ENCODE results near the gene USB1. TPM values are rescaled to one million over a fixed set of nuclear protein-coding genes. Genes with fewer than 3 reads are reported as not detected.

Gene USB1
- total and polyA plus RNA-seq, 2 experiments from 2014 or later, result 18.2 to 47.7 TPM

- no peaks in the 10 kb centered on the region for H4K20me1 ChIP-seq (ENCODE audit: insufficient read depth, poor library complexity, severe bottlenecking)
- TF ChIP-seq EZH2phosphoT487 (IDR thresholded peaks at IDR 0.05; ENCODE audit: low read depth, severe bottlenecking, unreplicated experiment), result no peak
- TF ChIP-seq CTCF (IDR thresholded peaks at IDR 0.05; ENCODE audit: poor library complexity), result no peak
- TF ChIP-seq EZH2 (IDR thresholded peaks at IDR 0.05; ENCODE audit: borderline replicate concordance), result no peak
- H3K27ac ChIP-seq, result no peak overlapping the region
- no peaks in the 10 kb centered on the region for H3K9me3 ChIP-seq (ENCODE audit: low read depth)
- H2AFZ ChIP-seq, result no peak overlapping the region
- DNase-seq (ENCODE audit: low spot score), result no peak
- no peaks in the 10 kb centered on the region for H3K79me2 ChIP-seq
- no peak overlapping the region for H3K4me2 ChIP-seq
- no peaks in the 10 kb centered on the region for H3K36me3 ChIP-seq (replicated peaks; ENCODE audit: insufficient read depth, low read depth)
- H3K27me3 ChIP-seq, result no peaks in the 10 kb centered on the region
- no peaks in the 10 kb centered on the region for H3K9me2 ChIP-seq (replicated peaks; ENCODE audit: insufficient read depth)
- no peak overlapping the region for H3K4me3 ChIP-seq
- H3K4me1 ChIP-seq (ENCODE audit: insufficient read depth), result no peaks in the 10 kb centered on the region
These were observed 33.3 kb upstream of the USB1 start for GRCh38 chr16:57967916-57968315.

- Histone ChIP-seq H2AFZ (no peak overlapping the region), H3K9me2 (replicated peaks; ENCODE audit: insufficient read depth) (no peaks in the 10 kb centered on the region), H3K79me2 (no peaks in the 10 kb centered on the region), H3K4me3 (no peak overlapping the region), H3K4me2 (no peak overlapping the region), H4K20me1 (ENCODE audit: insufficient read depth, poor library complexity, severe bottlenecking) (no peaks in the 10 kb centered on the region), H3K36me3 (replicated peaks; ENCODE audit: insufficient read depth, low read depth) (no peaks in the 10 kb centered on the region), H3K27me3 (no peaks in the 10 kb centered on the region), H3K9me3 (ENCODE audit: low read depth) (no peaks in the 10 kb centered on the region), H3K27ac (no peak overlapping the region), H3K4me1 (ENCODE audit: insufficient read depth) (no peaks in the 10 kb centered on the region)
- no peak for DNase-seq (ENCODE audit: low spot score)
- TF ChIP-seq CTCF (IDR thresholded peaks at IDR 0.05; ENCODE audit: poor library complexity), result no peak
- WGBS (ENCODE audit: low lambda C conversion rate, missing lambda C conversion rate), result 91% methylated on average over 10 of the region's 10 CpGs
These were observed 31.6 kb upstream of the USB1 start for GRCh38 chr16:57969451-57970123.

- Histone ChIP-seq H3K4me3 (no peak overlapping the region), H3K4me1 (ENCODE audit: insufficient read depth) (no peaks in the 10 kb centered on the region), H2AFZ (no peak overlapping the region), H3K36me3 (replicated peaks; ENCODE audit: insufficient read depth, low read depth) (no peaks in the 10 kb centered on the region), H3K9me2 (replicated peaks; ENCODE audit: insufficient read depth) (no peaks in the 10 kb centered on the region), H3K27ac (no peak overlapping the region), H3K79me2 (no peaks in the 10 kb centered on the region), H3K9me3 (ENCODE audit: low read depth) (no peaks in the 10 kb centered on the region), H3K4me2 (no peak overlapping the region), H4K20me1 (ENCODE audit: insufficient read depth, poor library complexity, severe bottlenecking) (no peaks in the 10 kb centered on the region), H3K27me3 (no peaks in the 10 kb centered on the region)
- WGBS (ENCODE audit: low lambda C conversion rate, missing lambda C conversion rate), result 82% methylated on average over 13 of the region's 13 CpGs
- TF ChIP-seq EZH2 (IDR thresholded peaks at IDR 0.05; ENCODE audit: borderline replicate concordance), result no peak
- no peak for TF ChIP-seq CTCF (IDR thresholded peaks at IDR 0.05; ENCODE audit: poor library complexity)
- no peak for TF ChIP-seq EZH2phosphoT487 (IDR thresholded peaks at IDR 0.05; ENCODE audit: low read depth, severe bottlenecking, unreplicated experiment)
- no peak for DNase-seq (ENCODE audit: low spot score)
These were observed 30.9 kb upstream of the USB1 start for GRCh38 chr16:57970319-57970718.

- 77% methylated on average over 6 of the region's 6 CpGs for WGBS (ENCODE audit: low lambda C conversion rate, missing lambda C conversion rate)
- Histone ChIP-seq H3K9me3 (ENCODE audit: low read depth) (no peaks in the 10 kb centered on the region), H2AFZ (no peak within 1 kb of the TSS), H3K4me3 (no peak within 1 kb of the TSS), H3K4me2 (no peak within 1 kb of the TSS), H3K9me2 (replicated peaks; ENCODE audit: insufficient read depth) (no peaks in the 10 kb centered on the region), H3K79me2 (no peaks in the 10 kb centered on the region), H4K20me1 (ENCODE audit: insufficient read depth, poor library complexity, severe bottlenecking) (no peaks in the 10 kb centered on the region), H3K27me3 (no peaks in the 10 kb centered on the region), H3K27ac (no peak within 1 kb of the TSS), H3K4me1 (ENCODE audit: insufficient read depth) (no peaks in the 10 kb centered on the region), H3K36me3 (replicated peaks; ENCODE audit: insufficient read depth, low read depth) (no peaks in the 10 kb centered on the region)
- TF ChIP-seq CTCF (IDR thresholded peaks at IDR 0.05; ENCODE audit: poor library complexity), result no peak
- TF ChIP-seq EZH2 (IDR thresholded peaks at IDR 0.05; ENCODE audit: borderline replicate concordance), result no peak
- DNase-seq (ENCODE audit: low spot score), result no peak
These were observed 30.2 kb upstream of the USB1 start, which contains the start of gene CNGB1 for GRCh38 chr16:57970970-57971369. CNGB1 (minus strand) TSS chr16:57971128; CDS start chr16:57967286, 3,842 bp downstream.
